WTC11 (cell line): ENCODE results near the gene TPK1. TPM values are rescaled to one million over a fixed set of nuclear protein-coding genes. Genes with fewer than 3 reads are reported as not detected.

Experiments
- CBFB ChIP-seq: sonication (generic); formaldehyde crosslinking; IDR thresholded peaks from 2 replicates; pipeline ENCODE4 v1.8.1; 2022; ENCODE audit warnings: mild to moderate bottlenecking, low read depth, missing genetic modification reagents
- CREB1 ChIP-seq: sonication (generic); formaldehyde crosslinking; IDR thresholded peaks from 2 replicates; pipeline ENCODE4 v1.8.0; 2023; ENCODE audit warnings: mild to moderate bottlenecking, missing genetic modification reagents
- CTCF ChIP-seq: fragments of 200-600 bp; IDR thresholded peaks from 2 replicates; pipeline ENCODE4 v1.8.0; 2022; ENCODE audit warnings: antibody characterized with exemption
- E2F1 ChIP-seq: sonication (generic); formaldehyde crosslinking; IDR thresholded peaks from 2 replicates; pipeline ENCODE4 v1.8.0; 2022; ENCODE audit warnings: mild to moderate bottlenecking, missing genetic modification reagents
- FOXP4 ChIP-seq: sonication (generic); formaldehyde crosslinking; IDR thresholded peaks from 2 replicates; pipeline ENCODE4 v1.8.0; 2022; ENCODE audit warnings: mild to moderate bottlenecking, missing genetic modification reagents
- GABPB1 ChIP-seq: sonication (generic); formaldehyde crosslinking; IDR thresholded peaks from 2 replicates; pipeline ENCODE4 v1.8.1; 2023; ENCODE audit warnings: mild to moderate bottlenecking, missing genetic modification reagents
- HMGXB4 ChIP-seq: sonication (generic); formaldehyde crosslinking; IDR thresholded peaks from 2 replicates; pipeline ENCODE4 v1.8.1; 2023; ENCODE audit warnings: mild to moderate bottlenecking, moderate library complexity, missing genetic modification reagents
- JUN ChIP-seq: sonication (generic); formaldehyde crosslinking; IDR thresholded peaks from 2 replicates; pipeline ENCODE4 v1.8.0; 2023; ENCODE audit warnings: mild to moderate bottlenecking, missing genetic modification reagents
- MLX ChIP-seq: sonication (generic); formaldehyde crosslinking; IDR thresholded peaks from 2 replicates; pipeline ENCODE4 v1.8.1; 2023; ENCODE audit warnings: mild to moderate bottlenecking, missing genetic modification reagents, moderate library complexity
- MXD4 ChIP-seq: fragments of 250-450 bp; sonication (Bioruptor Pico); IDR thresholded peaks from 2 replicates; pipeline ENCODE4 v1.8.0; 2021; ENCODE audit warnings: mild to moderate bottlenecking, moderate library complexity, borderline replicate concordance
- MYBL2 ChIP-seq: sonication (generic); formaldehyde crosslinking; IDR thresholded peaks from 2 replicates; pipeline ENCODE4 v1.8.1; 2023; ENCODE audit warnings: mild to moderate bottlenecking, moderate library complexity, missing genetic modification reagents
- NFYB ChIP-seq: sonication (generic); formaldehyde crosslinking; conservative IDR thresholded peaks from 2 replicates; pipeline ENCODE4 v1.8.0; 2022; ENCODE audit warnings: low read depth, missing genetic modification reagents
- STAT6 ChIP-seq: sonication (generic); formaldehyde crosslinking; conservative IDR thresholded peaks from 2 replicates; pipeline ENCODE4 v1.8.1; 2023; ENCODE audit warnings: mild to moderate bottlenecking, low read depth, missing genetic modification reagents, moderate library complexity
- TCF7 ChIP-seq: sonication (generic); formaldehyde crosslinking; IDR thresholded peaks from 2 replicates; pipeline ENCODE4 v1.8.0; 2022; ENCODE audit warnings: mild to moderate bottlenecking, low read depth, missing genetic modification reagents, moderate library complexity
- ZNF512 ChIP-seq: sonication (generic); formaldehyde crosslinking; IDR thresholded peaks from 2 replicates; pipeline ENCODE4 v1.8.1; 2022; ENCODE audit warnings: missing genetic modification reagents, borderline replicate concordance
- total RNA-seq: library from RNA; stranded (reverse); gene quantifications from 3 replicates; pipeline ENCODE4 v1.2.3, GENCODE V29; 2021

TPK1 gene
- total RNA-seq, 1 experiment from 2014 or later, result 2.7 TPM

- TF ChIP-seq FOXP4 (CRISPR knock-in tag) (no peak), CREB1 (CRISPR knock-in tag) (no peak), CTCF (no peak), TCF7 (CRISPR knock-in tag) (no peak), GABPB1 (CRISPR knock-in tag) (no peak), MXD4 (CRISPR knock-in tag) (no peak), STAT6 (CRISPR knock-in tag) (no peak), MYBL2 (no peak), NFYB (CRISPR knock-in tag) (no peak), MLX (CRISPR knock-in tag) (no peak), HMGXB4 (CRISPR knock-in tag) (no peak), E2F1 (CRISPR knock-in tag) (no peak), JUN (no peak), ZNF512 (CRISPR knock-in tag) (no peak), CBFB (CRISPR knock-in tag) (no peak)
Measured at GRCh38 chr7:144747936-144748335, 87.9 kb downstream of the TPK1 start (continued).
